Right lobe of liver (tissue), 4 donors: ENCODE data around the gene R3HDM4.

Source experiments
- CTCF ChIP-seq, 4 donors: fragments of 200-600 bp in 3 of 4; fragments of 450-650 bp in 1 of 4; IDR thresholded peaks; one replicate each; pipeline versions ENCODE4 v1.5.1 to v1.8.0; 2016 to 2022; ENCODE audit warnings: antibody characterized with exemption in 4 of 4, mild to moderate bottlenecking in 2 of 4
- POLR2A ChIP-seq: fragments of 450-650 bp; IDR thresholded peaks from one replicate; pipeline ENCODE4 v1.6.1; 2017; ENCODE audit warnings: antibody characterized with exemption, mild to moderate bottlenecking
- donor health status: DM: no; HTN: no; CAD: no.
- donor health status: DM: no; HTN: no; CAD: no.
- donor health status: DM: no; HTN: yes; CAD: no.

- TF ChIP-seq POLR2A, result no peak
- no peak for TF ChIP-seq CTCF (IDR thresholded peaks at IDR 0.05)
Measured at GRCh38 chr19:950352-951066, 37.5 kb upstream of the R3HDM4 start.
